PC-9 (cell line): ENCODE data around the gene LENG1. TPM values are rescaled to one million over a fixed set of nuclear protein-coding genes. Genes with fewer than 3 reads are reported as not detected.

Experiments
- BruUV-seq: library from RNA; stranded (reverse); fragments of 400-500 nt; replicated peaks from 2 replicates; lab custom pipeline; 2021; lab: Mats Ljungman, UMichigan
- CTCF ChIA-PET: fragments of 300-600 bp; sonication (Branson Sonifier 250); formaldehyde crosslinking; loops from one replicate; lab custom pipeline; 2022; ENCODE audit warnings: antibody characterized with exemption; lab: Charles Lee
- POLR2A ChIA-PET: fragments of 300-600 bp; sonication (Branson Sonifier 250); formaldehyde crosslinking; loops from one replicate; lab custom pipeline; 2022; ENCODE audit warnings: antibody characterized with exemption; ENCODE audit not compliant: unreplicated experiment; lab: Charles Lee
- DNase-seq, 2 experiments: peaks; one replicate each; pipeline versions ENCODE4 v3.0.0 to v3.0.0-alpha.2; 2015 to 2022; ENCODE audit warnings: mixed read lengths in 1 of 2
- H2AFZ ChIP-seq: fragments of 200-600 bp; sonication (generic); 2 replicates; pipeline ENCODE4 v1.8.1; 2017; ENCODE audit warnings: antibody characterized with exemption
- H3F3A ChIP-seq: fragments of 200-600 bp; sonication (generic); 2 replicates; pipeline ENCODE4 v1.8.1; 2017; ENCODE audit warnings: antibody characterized with exemption, mild to moderate bottlenecking, low read depth; ENCODE audit not compliant: insufficient read depth
- H3K27ac ChIP-seq: fragments of 200-600 bp; sonication (generic); 2 replicates; pipeline ENCODE4 v1.6.1; 2016; ENCODE audit warnings: mixed run types
- H3K27me3 ChIP-seq: fragments of 200-600 bp; sonication (generic); 2 replicates; pipeline ENCODE4 v1.6.1; 2016; ENCODE audit warnings: low read depth, mixed run types; ENCODE audit not compliant: insufficient read depth
- H3K36me3 ChIP-seq: fragments of 200-600 bp; sonication (generic); 2 replicates; pipeline ENCODE4 v1.6.1; 2016; ENCODE audit warnings: low read depth, mixed run types
- H3K4me1 ChIP-seq: fragments of 200-600 bp; sonication (generic); replicated peaks from 2 replicates; pipeline ENCODE4 v1.6.1; 2016; ENCODE audit warnings: mixed run types; ENCODE audit not compliant: insufficient read depth
- H3K4me2 ChIP-seq: fragments of 200-600 bp; sonication (generic); 2 replicates; pipeline ENCODE4 v1.6.1; 2017; ENCODE audit warnings: mixed run types
- H3K4me3 ChIP-seq: fragments of 200-600 bp; sonication (generic); 2 replicates; pipeline ENCODE4 v1.6.1; 2016; ENCODE audit warnings: mixed run types
- H3K79me2 ChIP-seq: fragments of 200-600 bp; sonication (generic); 2 replicates; pipeline ENCODE4 v1.6.1; 2017; ENCODE audit warnings: low read depth, mixed run types
- H3K9me2 ChIP-seq: fragments of 200-600 bp; sonication (generic); 2 replicates; pipeline ENCODE4 v1.8.1; 2017; ENCODE audit warnings: mild to moderate bottlenecking; ENCODE audit not compliant: insufficient read depth
- H3K9me3 ChIP-seq: fragments of 200-600 bp; sonication (generic); 2 replicates; pipeline ENCODE4 v1.8.1; 2016; ENCODE audit warnings: low read depth; ENCODE audit not compliant: insufficient read depth
- H4K20me1 ChIP-seq: fragments of 200-600 bp; sonication (generic); 2 replicates; pipeline ENCODE4 v1.8.1; 2017; ENCODE audit not compliant: insufficient read depth
- CTCF ChIP-seq: fragments of 200-600 bp; sonication (generic); conservative IDR thresholded peaks from 2 replicates; pipeline ENCODE4 v1.6.1; 2017; ENCODE audit warnings: mixed run types, antibody characterized with exemption, mild to moderate bottlenecking, moderate library complexity
- EZH2 ChIP-seq: fragments of 200-600 bp; sonication (generic); IDR thresholded peaks from 2 replicates; pipeline ENCODE4 v1.8.0; 2017; ENCODE audit warnings: antibody characterized with exemption, low read depth
- intact Hi-C: fragments of 100-400 bp; cut with micrococcal nuclease; formaldehyde crosslinking; loops from one replicate; pipeline ENCODE4 v1.10.0; 2022; ENCODE audit not compliant: unreplicated experiment
- total RNA-seq: library from RNA; stranded (reverse); gene quantifications from 2 replicates; pipeline ENCODE4 v1.2.3, GENCODE V29; 2021

The LENG1 gene
- total RNA-seq, 1 experiment from 2014 or later: 6.7 TPM

DNA sequence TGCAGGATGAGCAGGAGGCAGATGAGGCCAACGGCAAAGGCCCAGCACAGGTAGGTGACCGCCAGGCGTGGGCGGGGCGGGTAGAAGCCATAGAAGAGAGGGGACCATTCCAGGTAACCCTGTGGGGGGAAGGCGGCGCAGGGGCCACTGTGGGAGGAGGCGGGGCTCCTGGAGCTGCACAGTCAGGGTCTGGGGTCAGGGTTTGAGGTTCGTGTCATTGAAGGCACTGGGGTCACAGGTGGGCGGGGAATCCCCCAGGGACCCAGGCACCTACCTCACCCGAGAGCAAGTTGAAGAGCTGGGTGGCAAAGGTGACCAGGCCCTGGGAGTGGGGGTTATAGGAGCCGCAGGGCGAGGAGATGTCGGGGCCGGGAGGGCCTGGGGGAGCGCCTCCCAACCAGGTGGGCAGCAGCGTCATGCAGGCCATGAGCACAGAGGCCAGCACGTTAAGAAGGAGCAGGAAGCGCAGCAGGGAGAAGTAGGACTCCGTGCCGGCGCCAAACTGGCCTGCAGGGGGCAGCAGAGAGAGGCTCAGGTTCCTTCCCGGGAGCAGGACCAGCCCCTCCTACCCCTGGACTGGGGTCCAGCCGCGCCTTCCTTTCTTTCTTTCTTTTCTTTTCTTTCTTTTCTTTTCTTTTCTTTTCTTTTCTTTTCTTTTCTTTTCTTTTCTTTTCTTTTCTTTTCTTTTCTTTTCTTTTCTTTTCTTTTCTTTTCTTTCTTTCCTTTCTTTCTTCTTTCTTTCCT is 8.8 kb upstream of the LENG1 start:
- no peak overlapping the region for H3K27ac ChIP-seq
- H3F3A ChIP-seq: peaks cover 35% of the 10 kb centered on the region; the same call in 1 of the 2 replicates
- peaks cover 9% of the 10 kb centered on the region; the same call in 1 of the 2 replicates for H3K4me1 ChIP-seq
- peaks cover 6% of the 10 kb centered on the region for H3K79me2 ChIP-seq
- no peaks in the 10 kb centered on the region for H3K9me2 ChIP-seq
- no peaks in the 10 kb centered on the region for H3K27me3 ChIP-seq
- DNase-seq: peak; percentile 69 to 91
- peaks cover 20% of the 10 kb centered on the region for H4K20me1 ChIP-seq
- TF ChIP-seq EZH2: no peak
- peak; percentile 83 for TF ChIP-seq CTCF
- no TSS peak for BruUV-seq
- no peaks in the 10 kb centered on the region for H3K36me3 ChIP-seq
- POLR2A ChIA-PET: interaction anchor here (0.6 kb wide), 1 partner anchor 31 kb away, joined by 8 read pairs; no protein-coding TSS in a partner anchor
- H3K4me2 ChIP-seq: peak overlapping the region; percentile 45; the same call in 1 of the 2 replicates
- H2AFZ ChIP-seq: no peak overlapping the region
- CTCF ChIA-PET: interaction anchor here (1.0 kb wide), 1 partner anchor 18 kb away, joined by 5 read pairs; no protein-coding TSS in a partner anchor
- H3K9me3 ChIP-seq: no peaks in the 10 kb centered on the region
- H3K4me3 ChIP-seq: no peak overlapping the region
- intact Hi-C loops: loop anchor here (10.0 kb wide), 1 partner anchor 296 kb away; the partner anchor contains the start of gene LENG9

DNA sequence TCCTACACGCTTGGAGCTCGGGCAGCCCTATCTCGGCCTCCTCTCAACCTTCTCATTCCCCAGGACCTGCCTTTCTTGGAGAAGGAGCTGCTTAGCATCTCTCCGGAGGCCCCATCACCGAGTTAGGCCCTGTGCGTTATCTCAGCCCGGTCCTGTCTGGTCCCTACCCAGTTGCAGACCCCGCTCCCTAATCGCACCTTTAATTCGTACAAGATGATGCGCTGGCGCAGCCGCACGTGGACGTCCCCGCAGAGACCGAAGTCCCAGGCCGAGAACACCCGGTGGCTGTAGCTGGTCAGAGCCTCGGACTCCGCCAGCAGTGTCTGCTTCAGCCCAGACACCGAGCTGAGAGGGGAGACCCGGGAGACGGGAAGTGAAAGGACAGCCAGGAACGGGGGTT is 5.7 kb upstream of the LENG1 start:
- no peak for TF ChIP-seq EZH2
- no peak for TF ChIP-seq CTCF
- Histone ChIP-seq H3K4me2 (no peak overlapping the region), H3K27me3 (no peaks in the 10 kb centered on the region), H3K9me2 (no peaks in the 10 kb centered on the region), H3F3A (peaks cover 34% of the 10 kb centered on the region; the same call in 1 of the 2 replicates), H3K9me3 (no peaks in the 10 kb centered on the region), H2AFZ (no peak overlapping the region), H3K79me2 (no peaks in the 10 kb centered on the region), H4K20me1 (peaks cover 12% of the 10 kb centered on the region; the same call in 1 of the 2 replicates), H3K27ac (no peak overlapping the region), H3K4me3 (no peak overlapping the region), H3K36me3 (no peaks in the 10 kb centered on the region), H3K4me1 (peaks cover 21% of the 10 kb centered on the region)
- intact Hi-C loops: loop anchor here (10.0 kb wide), 1 partner anchor 300 kb away; the partner anchor contains the start of gene LENG9
- CTCF ChIA-PET: no interaction called here
- no peak for DNase-seq
- POLR2A ChIA-PET: interaction anchor here (0.7 kb wide), 1 partner anchor 37 kb away, joined by 4 read pairs; no protein-coding TSS in a partner anchor
- BruUV-seq: no TSS peak

DNA sequence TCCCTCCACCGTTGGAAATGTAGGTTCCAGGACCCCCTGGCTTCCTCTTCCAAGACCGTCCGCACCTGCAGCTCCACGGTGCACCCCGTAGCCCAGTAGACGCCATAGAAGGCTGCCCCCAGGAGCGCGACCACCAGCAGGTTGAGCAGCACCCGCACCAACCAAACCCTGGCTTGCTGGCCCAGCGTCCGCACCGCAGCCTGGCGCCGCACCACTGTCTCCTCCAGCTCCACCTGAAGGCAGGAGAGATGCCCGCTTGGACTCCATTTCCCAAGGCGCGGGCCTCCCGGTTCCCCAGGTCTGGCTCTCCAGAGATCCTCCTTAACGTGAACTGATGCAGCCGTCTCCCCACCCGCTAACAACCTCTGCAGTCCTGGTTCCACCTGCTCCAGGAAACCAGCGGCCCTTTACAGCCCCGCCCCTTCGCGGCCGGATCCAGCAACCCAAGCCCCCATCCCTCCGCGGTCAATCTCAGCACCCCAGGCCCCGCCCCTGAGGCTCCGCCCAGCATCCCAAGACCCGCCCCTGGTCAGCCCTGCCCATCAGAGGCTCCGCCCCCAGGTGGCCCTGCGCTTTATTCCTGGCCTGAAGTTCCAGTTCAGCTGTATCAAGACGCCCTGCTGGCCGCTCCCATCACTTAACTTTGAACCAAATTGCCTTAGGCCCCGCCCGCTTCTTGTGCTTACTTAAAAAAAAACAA is 5.0 kb upstream of the LENG1 start:
- no peaks in the 10 kb centered on the region for H3K79me2 ChIP-seq
- H3K4me2 ChIP-seq: no peak overlapping the region
- H3K27me3 ChIP-seq: no peaks in the 10 kb centered on the region
- no peaks in the 10 kb centered on the region for H3K9me2 ChIP-seq
- intact Hi-C loops: loop anchor here (10.0 kb wide), 1 partner anchor 300 kb away; the partner anchor contains the start of gene LENG9
- no peak overlapping the region for H3K4me3 ChIP-seq
- H3K27ac ChIP-seq: no peak overlapping the region
- H3F3A ChIP-seq: peaks cover 32% of the 10 kb centered on the region; the same call in 1 of the 2 replicates
- peaks cover 21% of the 10 kb centered on the region for H3K4me1 ChIP-seq
- TF ChIP-seq EZH2: no peak
- no peak for TF ChIP-seq CTCF
- DNase-seq: peak in 1 of 2 experiments; percentile 34
- no peaks in the 10 kb centered on the region for H3K36me3 ChIP-seq
- H4K20me1 ChIP-seq: peaks cover 12% of the 10 kb centered on the region; the same call in 1 of the 2 replicates
- H3K9me3 ChIP-seq: no peaks in the 10 kb centered on the region
- CTCF ChIA-PET: no interaction called here
- no TSS peak for BruUV-seq
- POLR2A ChIA-PET: interaction anchor here (0.7 kb wide), 1 partner anchor 25 kb away, joined by 3 read pairs; no protein-coding TSS in a partner anchor
- no peak overlapping the region for H2AFZ ChIP-seq
